Esophagus squamous epithelium (tissue), 4 donors: Measurements from ENCODE around the gene TJAP1.

Experiments
- POLR2A ChIP-seq, 4 donors: fragments of 450-650 bp; IDR thresholded peaks; one replicate each; pipeline ENCODE4 v1.6.1; 2017; ENCODE audit warnings: antibody characterized with exemption in 4 of 4, mild to moderate bottlenecking in 4 of 4, moderate library complexity in 3 of 4
- TF ChIP-seq, protein P1 (sequence below), 6 experiments: fragments of 450-650 bp in 4 of 6; fragments of 200-600 bp in 2 of 6; sonication (generic) in 2 of 6; IDR thresholded peaks; one replicate each; pipeline ENCODE4 v1.5.1; 2016 to 2019; ENCODE audit warnings: antibody characterized with exemption in 6 of 6, mild to moderate bottlenecking in 4 of 6, moderate library complexity in 4 of 6

DNA sequence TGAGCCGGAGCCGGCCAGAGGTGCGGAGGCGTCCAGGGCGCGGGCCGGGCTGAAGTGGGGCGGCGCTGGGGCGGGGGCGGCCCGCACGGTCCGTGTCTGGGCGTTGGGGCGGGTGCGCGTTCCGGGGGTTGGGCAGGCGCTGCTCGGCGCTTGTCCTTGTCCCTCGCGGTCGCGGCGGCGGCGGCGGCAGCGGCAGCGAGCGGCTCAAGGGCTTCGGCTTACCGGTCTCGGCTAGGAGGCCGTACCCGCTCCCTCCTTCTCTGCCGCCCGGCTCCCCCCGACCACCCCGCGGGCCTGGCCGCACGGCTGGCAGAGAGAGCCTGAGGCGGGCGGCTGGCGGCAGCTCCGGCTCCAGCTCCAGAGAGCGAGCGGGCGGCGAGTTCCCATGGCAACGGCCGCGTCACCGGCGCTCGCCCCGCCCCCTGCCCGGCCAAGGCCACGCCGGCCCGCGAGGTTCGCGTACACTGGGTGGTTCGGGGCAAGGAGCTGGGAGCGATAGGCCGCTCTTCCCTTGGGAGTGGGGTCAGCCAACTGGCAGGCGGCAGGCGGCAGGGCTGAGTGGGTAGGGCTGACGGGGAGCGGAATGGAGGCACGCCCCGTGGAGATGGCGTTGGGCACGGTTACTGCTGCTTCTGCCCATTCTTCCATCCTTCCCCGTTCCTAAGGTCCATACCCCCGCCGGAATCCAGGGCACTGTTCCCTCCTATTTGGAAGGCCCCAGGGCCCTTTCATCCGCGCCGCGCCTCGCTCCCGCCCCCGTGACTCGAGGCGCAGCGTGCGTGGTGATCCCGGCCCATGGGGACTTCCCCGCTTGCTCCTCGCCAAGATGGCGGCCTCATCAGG is 32.8 kb downstream of the TJAP1 start, which contains the start of gene LRRC73:
- peak in 2 of 4 donors; percentile 15 to 21 for TF ChIP-seq POLR2A (IDR thresholded peaks at IDR 0.05)
- TF ChIP-seq, protein P1, sequence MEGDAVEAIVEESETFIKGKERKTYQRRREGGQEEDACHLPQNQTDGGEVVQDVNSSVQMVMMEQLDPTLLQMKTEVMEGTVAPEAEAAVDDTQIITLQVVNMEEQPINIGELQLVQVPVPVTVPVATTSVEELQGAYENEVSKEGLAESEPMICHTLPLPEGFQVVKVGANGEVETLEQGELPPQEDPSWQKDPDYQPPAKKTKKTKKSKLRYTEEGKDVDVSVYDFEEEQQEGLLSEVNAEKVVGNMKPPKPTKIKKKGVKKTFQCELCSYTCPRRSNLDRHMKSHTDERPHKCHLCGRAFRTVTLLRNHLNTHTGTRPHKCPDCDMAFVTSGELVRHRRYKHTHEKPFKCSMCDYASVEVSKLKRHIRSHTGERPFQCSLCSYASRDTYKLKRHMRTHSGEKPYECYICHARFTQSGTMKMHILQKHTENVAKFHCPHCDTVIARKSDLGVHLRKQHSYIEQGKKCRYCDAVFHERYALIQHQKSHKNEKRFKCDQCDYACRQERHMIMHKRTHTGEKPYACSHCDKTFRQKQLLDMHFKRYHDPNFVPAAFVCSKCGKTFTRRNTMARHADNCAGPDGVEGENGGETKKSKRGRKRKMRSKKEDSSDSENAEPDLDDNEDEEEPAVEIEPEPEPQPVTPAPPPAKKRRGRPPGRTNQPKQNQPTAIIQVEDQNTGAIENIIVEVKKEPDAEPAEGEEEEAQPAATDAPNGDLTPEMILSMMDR (IDR thresholded peaks at IDR 0.05) = no peak
